Stimulated activated naive CD4-positive, alpha-beta T cell treated with Interleukin-2 at 50 U/mL for 16 hours (primary cell): ENCODE results near the gene SMAD4.
"Not testable (repeated sequence)": the region's sequence is repeated elsewhere in the genome, so short reads cannot be mapped to it uniquely, and the experiment has no call there.

Experiments
- DNase-seq: peaks from one replicate; lab custom pipeline; 2025; lab: John Stamatoyannopoulos, UW

Gene SMAD4

DNA sequence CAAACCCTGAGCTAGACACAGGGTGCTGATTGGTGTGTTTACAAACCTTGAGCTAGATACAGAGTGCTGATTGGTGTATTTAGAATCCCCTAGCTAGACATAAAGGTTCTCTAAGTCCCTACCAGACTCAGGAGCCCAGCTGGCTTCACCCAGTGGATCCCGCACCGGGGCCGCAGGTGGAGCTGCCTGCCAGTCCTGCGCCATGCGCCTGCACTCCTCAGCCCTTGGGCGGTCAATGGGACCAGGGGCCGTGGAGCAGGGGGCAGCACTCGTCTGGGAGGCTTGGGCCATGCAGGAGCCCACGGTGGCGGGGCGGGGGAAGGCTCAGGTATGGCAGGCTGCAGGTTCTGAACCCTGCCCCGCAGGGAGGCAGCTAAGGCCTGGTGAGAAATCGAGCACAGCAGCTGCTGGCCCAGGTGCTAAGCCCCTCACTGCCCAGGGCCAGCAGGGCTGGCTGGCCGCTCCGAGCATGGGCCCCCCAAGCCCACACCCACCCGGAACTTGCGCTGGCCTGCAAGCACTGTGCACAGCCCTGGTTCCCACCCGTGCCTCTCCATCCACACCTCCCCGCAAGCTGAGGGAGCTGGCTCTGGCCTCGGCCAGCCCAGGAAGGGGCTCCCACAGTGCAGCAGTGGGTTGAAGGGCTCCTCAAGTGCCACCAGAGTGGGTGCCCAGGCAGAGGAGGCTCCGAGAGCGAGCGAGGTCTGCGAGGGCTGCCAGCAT is 81.8 kb downstream of the SMAD4 start:
- DNase-seq, result not testable (repeated sequence)

GRCh38 chr18:51116996-51117395 is 87.0 kb downstream of the SMAD4 start:
- DNase-seq, result not testable (repeated sequence)

- DNase-seq, result not testable (repeated sequence)
Observed at GRCh38 chr18:51119561-51119960, 89.5 kb downstream of the SMAD4 start.

DNA sequence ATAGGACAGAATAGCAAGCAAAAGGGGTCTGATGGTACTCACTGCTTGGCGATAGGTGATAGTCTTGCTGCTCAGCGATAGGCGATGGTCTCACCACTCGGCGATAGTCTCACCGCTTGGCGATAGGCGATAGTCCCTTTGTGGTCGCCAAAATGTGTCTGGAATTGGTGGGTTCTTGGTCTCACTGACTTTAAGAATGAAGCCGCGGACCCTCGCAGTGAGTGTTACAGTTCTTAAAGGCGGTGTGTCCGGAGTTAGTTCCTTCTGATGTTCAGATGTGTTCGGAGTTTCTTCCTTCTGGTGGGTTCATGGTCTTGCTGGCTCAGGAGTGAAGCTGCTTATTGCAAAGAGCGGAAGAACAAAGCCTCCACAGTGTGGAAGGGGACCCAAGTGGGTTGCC is 90.0 kb downstream of the SMAD4 start:
- DNase-seq, result not testable (repeated sequence)

DNA sequence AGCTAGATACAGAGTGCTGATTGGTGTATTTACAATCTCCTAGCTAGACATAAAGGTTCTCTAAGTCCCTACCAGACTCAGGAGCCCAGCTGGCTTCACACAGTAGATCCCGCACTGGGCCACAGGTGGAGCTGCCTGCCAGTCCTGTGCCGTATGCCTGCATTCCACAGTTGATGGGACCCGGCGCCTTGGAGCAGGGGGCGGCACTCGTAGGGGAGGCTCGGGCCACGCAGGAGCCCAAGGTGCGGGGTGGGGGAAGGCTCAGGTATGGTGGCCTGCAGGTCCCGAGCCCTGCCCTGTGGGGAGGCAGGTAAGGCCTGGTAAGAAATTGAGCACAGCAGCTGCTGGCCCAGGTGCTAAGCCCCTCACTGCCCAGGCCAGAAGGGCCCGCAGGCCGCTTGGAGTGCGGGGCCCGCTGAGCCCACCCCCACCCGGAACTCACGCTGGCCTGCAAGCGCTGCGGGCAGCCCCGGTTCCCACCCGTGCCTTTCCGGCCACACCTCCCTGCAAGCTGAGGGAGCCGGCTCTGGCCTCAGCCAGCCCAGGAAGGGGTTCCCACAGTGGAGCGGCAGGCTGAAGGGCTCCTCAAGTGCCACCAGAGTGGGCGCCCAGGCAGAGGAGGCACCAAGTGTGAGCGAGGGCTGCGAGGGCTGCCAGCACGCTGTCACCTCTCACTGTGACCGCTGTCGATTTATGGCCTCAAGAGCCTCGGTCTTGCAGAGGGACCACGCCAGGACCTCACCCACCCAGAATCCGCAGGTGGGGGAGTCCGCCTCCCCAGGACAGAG is 91.0 kb downstream of the SMAD4 start:
- no peak for DNase-seq

DNA sequence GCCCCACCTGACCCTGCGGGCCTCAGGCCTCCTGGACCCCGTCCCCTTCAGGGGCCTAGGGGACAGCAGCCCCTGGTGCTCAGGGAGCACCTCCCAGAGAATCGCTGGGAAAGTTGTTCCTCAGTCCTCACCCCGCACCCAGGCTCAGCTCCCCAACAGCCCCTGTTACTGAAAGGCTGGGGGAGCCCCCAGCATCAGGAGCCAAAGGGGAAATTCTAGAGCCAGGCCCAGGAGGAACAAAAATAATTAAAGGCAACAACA is 91.5 kb downstream of the SMAD4 start:
- DNase-seq, result no peak

DNA sequence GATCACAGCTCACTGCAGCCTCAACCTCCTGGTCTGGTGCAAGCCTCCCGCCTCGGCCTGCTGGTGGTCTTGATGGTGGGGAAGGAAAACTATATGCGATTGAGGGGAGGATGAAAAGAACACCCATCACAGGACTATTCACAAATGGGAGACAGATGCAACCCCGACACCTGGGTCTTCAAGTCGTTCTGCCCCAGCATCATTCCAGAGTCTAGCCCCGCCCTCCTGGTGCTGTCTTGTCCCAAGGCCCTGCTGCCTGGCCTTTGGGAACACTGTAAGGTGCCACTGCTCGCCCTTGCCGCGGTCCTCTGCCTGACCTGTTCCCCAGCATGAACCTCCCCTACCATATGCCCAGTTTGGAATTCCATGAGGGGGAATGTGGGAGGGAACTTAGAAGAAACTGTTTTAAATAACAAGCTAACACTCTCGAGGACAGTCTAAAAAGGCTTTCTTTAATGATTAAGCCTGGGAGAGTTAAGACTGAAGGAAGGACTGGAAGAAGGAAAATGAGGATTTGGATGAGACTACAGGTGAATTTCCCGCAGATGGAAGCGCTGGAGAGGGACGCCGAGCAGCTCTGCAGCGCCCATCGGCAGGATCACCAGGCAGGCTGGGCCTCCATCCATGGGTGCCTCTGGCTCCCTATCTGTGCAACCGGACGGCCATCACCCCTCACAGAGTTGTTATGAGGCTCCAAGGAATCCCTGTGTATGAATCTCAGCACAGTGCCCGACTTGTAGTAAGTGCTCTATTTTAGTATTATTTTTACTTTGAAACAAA is 92.4 kb downstream of the SMAD4 start:
- DNase-seq, result no peak

GRCh38 chr18:51123046-51123395 is 93.0 kb downstream of the SMAD4 start:
- no peak for DNase-seq

- DNase-seq, result no peak
Observed at GRCh38 chr18:51123481-51123880, 93.5 kb downstream of the SMAD4 start.

DNA sequence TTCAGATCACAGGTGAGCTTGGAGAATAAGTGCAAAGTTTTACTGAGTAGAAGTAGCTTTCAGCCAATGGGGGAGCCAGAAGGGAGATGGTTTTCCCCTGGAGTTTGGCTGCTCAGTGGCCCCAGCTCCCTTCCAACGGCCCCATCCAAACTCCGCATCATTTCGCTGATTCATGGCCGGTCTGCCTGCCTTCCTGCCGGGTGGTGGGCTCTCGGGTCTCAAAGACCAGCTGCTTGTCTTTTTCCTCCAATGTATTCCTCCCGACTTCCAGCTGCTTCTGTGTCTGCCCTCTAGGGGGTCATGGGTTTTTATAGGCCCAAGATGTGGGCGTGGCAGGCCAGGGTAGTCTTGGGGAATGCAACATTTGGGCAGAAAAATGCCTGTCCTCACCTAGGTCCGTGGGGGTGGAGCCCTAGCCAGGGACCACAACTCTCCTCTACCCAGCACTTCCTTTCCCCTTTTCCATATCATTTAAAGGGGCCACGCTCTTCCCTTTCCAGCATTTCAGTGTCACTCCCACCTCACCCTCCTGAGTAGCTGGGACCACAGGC is 94.0 kb downstream of the SMAD4 start:
- DNase-seq, result no peak

DNA sequence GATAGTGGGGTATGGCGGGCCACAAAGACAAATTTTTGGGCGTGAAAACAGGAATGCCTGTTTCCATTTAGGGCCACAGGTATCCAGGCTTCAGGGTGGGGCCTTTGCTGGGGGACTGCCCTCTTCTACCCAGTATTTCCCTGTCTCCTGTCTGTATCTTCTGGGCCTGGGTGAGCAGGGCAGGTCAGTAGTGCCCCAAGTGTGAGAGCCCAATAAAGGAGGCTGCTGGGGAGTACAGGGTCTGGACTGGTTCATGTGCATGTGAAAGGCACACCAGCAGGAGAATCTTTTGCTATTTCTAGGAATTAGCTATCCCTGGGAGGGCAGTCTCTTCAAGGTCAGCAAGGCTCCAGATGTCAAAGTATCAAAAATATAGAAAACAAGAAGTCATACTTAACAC is 96.0 kb downstream of the SMAD4 start:
- DNase-seq, result no peak

GRCh38 chr18:51127664-51128063 is 97.7 kb downstream of the SMAD4 start:
- no peak for DNase-seq

- no peak for DNase-seq
Observed at GRCh38 chr18:51128533-51128932, 98.5 kb downstream of the SMAD4 start.

GRCh38 chr18:51132256-51132935 is 102.4 kb downstream of the SMAD4 start:
- no peak for DNase-seq

GRCh38 chr18:51133580-51134160 is 103.7 kb downstream of the SMAD4 start:
- DNase-seq, result no peak
